GM03348 (cell line): Measurements from ENCODE around the gene STYXL1.

ENCODE experiments used
- DNase-seq: peaks from one replicate; pipeline ENCODE4 v3.0.0; 2012; ENCODE audit warnings: low spot score

STYXL1 gene

DNA sequence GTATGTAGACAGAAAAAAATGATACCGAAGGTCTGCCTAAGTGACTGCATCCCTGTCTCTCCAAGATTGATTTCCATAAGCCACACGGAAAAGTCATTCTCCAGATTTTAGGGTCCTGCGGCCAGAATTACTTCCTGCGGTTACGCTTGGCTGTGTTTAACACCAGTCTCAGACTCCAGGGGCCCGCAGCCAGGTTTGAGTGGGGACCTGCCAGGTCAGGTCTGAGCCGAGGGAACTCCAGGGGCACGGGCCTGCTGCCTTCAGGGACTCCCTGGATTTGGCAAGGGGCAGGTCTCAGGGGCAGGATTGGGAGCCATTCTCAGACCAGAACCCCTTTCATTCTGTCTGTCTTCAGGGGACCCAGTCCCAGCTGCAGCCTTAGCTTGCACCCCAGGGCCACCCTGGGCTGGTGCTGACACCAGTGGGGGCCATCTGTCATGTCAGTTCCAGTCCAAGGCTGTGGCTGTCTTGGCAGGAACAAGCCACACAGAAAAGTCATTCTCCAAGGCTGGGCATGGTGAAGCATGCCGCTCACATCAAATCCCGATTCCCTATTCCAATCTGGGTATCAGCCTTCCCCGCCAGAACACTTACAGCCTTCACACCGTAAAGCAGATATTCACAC is 92.4 kb downstream of the STYXL1 start:
- no peak for DNase-seq

DNA sequence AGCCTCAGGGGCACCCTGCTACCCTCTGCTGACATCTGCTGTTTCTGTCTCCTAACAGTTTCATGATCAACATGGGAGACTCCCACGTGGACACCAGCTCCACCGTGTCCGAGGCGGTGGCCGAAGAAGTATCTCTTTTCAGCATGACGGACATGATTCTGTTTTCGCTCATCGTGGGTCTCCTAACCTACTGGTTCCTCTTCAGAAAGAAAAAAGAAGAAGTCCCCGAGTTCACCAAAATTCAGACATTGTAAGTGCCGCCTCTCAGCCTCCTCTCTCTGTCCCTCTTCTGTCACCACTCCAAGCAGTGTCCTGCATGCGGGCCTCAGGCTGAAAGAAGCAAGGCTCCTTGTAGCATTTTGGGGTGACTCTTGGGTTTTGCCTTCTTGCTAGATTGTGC is 93.9 kb downstream of the STYXL1 start:
- no peak for DNase-seq

DNA sequence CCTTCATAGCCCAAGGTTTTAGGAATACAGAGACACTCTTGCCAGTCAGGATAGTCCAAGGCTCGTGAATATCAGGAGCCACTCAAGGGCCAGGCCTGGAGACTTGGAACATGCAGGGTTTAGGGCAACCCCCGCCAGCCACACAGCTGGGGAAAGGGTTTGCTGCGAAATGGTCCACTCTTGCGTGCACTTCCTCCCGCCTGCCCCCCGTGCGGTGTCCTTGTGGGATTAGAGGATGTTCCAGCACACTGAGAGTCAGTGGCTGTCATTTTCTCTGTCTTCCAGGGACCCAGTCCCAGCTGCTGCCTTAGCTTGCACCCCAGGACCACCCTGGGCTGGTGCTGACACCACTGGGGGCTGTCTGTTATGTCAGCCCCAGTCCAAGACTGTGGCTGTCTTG is 94.4 kb downstream of the STYXL1 start:
- no peak for DNase-seq

DNA sequence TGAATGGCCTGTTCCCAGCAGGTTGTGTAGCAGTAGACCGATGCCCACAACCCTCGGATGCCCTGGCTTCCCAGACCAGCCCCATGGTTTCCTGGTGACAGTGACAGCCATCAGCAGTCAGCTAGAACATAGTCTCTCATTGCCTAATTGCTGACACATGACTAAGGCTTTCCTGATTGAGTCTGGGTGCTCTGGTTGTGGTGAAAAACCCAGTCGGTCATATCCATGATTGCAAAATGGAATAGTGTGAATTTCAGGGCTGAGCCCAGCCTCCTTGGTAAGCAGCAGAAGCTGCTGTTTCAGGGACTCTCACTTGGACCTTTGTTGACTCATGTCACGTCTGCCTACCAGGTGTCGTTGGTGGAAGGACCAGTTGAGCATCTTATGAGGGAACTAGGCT is 96.3 kb downstream of the STYXL1 start:
- peak; percentile 81 for DNase-seq

DNA sequence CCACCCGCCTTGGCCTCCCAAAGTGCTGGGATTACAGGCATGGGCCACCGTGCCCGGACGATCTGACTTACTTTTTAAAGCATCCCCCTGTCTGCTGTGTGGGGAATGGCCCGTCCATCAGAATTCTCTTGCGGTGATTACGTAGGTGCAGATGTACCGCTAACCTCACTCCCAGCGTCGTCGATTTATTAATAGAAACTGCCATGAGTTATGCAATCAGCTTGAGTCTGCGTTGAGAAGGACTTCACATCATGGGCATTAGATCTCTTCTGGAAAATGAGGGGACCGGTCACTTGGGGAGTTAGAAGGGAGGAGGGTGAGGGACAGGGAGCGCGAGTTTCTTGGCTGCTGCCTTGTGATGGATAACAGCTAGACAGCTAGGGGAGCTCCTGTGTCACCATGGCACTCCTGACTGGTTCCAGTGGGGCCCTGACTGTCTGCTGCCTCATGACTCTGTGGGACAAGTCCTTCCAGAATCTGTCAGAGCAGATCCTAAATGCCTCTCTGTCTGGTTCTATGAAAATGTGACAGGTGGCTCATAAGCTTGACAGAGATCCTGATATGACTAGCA is 97.6 kb downstream of the STYXL1 start:
- DNase-seq = no peak

DNA sequence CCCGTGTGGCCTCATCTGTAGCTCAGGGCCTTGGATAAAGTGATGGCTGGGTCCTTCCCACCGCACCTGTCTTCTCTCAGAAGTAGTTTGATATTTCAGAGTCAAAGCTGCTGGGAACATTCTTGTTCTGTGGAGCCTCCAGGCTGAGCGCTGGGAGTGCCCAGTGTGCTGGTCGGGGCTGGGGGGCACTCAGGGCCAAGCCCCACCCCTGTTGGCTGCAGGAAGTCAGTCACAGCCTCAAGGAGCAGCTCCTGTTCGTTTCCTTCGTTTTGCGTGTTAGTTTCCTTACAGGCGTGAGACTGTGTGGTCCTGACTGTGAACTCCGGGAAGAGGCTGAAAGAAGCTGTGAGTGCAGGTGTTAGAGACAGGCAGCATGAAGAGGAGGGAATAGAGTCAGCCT is 99.6 kb downstream of the STYXL1 start:
- DNase-seq = no peak
